GM21447 (cell line): ENCODE results near the gene N4BP3.

Experiments used
- ATAC-seq: cut with Tn5 transposase; IDR thresholded peaks from one replicate; pipeline ENCODE4 v1.9.1; 2021; ENCODE audit not compliant: unreplicated experiment

Gene N4BP3

GRCh38 chr5:178094345-178094744 is 19.0 kb upstream of the N4BP3 start:
- ATAC-seq: no peak

GRCh38 chr5:178098685-178099084 is 14.6 kb upstream of the N4BP3 start:
- ATAC-seq: no peak

DNA sequence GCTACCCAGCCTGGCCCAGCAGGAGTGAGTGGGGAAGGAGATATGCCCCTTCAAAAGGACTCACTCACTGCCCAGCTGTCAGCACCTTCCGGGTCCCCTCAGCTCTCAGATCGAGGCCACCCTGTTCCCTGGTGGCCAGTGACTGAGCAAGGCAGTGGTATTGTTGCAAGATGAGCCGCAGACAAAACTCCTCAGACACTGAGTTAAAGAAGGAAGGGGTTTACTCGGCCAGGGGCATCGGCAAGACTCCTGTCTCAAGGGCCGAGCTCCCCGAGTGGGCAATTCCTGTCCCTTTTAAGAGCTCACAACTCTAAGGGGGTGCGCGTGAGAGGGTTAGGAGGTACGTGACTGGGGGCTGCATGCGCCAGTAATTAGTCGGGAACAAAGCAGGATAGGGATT is 9.7 kb upstream of the N4BP3 start:
- no peak for ATAC-seq

- ATAC-seq: no peak
These were observed 8.8 kb upstream of the N4BP3 start for GRCh38 chr5:178104492-178104891.

GRCh38 chr5:178106086-178106485 is 7.2 kb upstream of the N4BP3 start:
- no peak for ATAC-seq

DNA sequence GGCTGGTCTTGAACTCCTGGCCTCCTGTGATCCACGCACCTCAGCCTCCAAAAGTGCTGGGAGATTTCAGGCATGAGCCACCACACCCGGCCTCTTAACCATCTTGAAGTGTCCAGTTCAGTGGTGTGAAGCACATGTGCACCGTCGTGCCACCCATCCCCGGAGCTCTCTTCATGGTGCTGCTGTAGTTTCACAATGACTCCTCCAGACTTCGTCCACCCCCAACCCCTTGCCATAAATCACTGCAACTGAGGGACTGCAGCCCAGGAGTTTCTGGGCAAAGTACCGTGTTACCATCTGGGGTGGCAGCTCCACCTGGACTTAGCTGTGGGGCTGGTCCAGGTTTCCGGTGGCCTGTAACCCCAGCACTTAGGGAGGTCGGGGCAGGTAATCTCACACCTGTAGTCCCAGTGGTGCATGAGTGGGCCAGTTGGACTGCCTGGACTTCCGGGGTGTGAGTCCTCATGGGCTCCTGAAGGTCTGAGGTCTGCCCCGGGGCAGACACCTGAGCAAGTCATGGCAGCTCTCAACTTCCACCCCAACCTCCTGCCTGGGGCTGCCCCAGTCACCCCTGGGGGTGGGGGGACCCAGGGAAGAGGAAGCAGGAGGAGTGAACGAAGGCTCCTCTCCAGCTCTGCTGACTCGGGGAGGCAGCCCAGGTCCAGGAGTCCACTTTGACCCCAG is 6.6 kb upstream of the N4BP3 start:
- ATAC-seq: peak; percentile 81

GRCh38 chr5:178107756-178108310 is 5.5 kb upstream of the N4BP3 start:
- ATAC-seq: no peak

GRCh38 chr5:178108446-178108845 is 4.9 kb upstream of the N4BP3 start:
- ATAC-seq: no peak

GRCh38 chr5:178108966-178109365 is 4.4 kb upstream of the N4BP3 start:
- ATAC-seq: no peak

GRCh38 chr5:178110511-178110910 is 2.8 kb upstream of the N4BP3 start:
- ATAC-seq: no peak

DNA sequence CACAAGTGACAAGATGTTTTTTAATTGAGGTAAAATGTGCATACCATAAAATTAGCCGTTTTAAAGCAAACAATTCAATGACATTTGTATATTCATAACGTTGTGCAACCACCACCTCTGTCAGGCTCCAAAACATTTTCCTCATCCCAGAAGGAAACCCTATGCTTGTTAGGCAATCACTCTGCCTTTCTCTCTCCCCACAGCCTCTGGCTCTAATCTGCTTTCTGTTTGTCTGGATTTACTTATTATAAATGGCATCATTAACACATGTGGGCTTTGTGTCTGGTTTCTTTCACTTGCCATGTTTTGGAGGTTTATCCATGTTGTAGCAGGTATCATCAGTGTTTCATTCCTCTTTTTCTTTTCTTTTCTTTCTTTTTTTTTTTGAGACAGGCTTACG is 1.4 kb upstream of the N4BP3 start:
- ATAC-seq: no peak

DNA sequence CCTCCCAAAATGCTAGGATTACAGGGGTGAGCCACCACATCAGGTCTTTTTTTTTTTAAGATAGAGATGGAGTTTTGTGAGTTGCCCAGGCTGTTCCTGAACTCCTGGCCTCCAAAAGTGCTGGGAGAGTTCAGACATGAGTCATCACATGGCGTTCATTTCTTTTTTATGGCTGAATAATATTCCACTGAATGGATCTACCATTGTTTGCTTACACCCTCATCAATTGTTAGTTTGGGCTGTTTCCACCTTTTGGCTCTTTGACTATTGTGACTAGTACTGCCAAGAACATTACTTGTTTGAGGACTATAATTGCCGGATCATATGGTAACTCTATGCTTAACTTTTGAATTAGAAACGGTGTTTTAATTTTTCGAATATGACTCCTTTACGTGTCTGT is 787 bp upstream of the N4BP3 start:
- ATAC-seq: no peak

DNA sequence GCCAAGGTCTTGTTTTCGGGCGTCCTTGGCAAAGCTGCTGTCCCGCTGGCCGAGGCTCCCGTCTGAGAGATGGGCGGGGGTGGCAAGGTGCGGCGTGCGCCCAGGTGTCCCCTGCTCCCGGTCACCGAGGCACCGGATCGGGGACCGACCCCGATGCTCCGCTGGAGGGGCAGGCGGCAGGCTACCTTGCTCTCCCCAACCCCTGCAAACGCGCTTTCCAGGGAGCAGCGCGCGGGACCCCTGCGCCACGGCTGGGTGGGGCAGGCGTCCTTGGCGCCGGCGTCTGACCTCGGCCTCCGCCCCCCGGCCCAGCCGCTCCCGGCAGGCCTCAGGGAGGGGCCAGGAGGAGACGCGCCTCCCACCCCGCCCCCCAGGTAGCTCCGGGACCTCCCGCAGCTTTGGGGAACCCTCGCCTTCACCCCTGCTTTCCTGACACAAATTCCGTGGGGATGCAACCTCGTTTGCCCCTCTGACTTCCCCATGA is 551 bp downstream of the N4BP3 start:
- ATAC-seq: no peak

GRCh38 chr5:178114325-178115135 is 1.2 kb downstream of the N4BP3 start:
- ATAC-seq: no peak

GRCh38 chr5:178115136-178115813 is 1.9 kb downstream of the N4BP3 start:
- no peak for ATAC-seq

DNA sequence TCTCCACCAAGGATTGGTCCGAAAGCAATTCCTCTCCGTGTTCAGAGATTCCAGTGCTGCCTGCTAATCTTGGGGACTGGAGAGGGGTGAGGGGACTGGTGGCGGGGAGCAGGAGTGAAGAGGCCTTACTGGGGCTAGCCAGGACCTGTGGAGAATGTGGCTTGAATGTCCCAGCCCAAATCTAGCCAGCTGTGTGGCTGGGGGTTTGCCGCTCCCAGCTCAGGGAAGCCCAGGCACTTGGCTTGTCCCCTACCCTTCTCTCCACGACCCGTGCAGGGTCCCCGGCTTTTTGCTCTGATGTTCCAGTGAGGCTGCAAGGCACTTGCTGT is 2.4 kb downstream of the N4BP3 start:
- no peak for ATAC-seq

GRCh38 chr5:178116143-178116885 is 3.0 kb downstream of the N4BP3 start:
- ATAC-seq: peak; percentile 39

- ATAC-seq: no peak
These were observed 4.8 kb downstream of the N4BP3 start for GRCh38 chr5:178117923-178118701.

GRCh38 chr5:178119915-178120606 is 6.7 kb downstream of the N4BP3 start:
- ATAC-seq: no peak
